ENCODE measurements around the gene ECD.

Gene ECD

GRCh38 chr10:73096041-73096448 is 71.8 kb downstream of the ECD start:
- DNase-seq: no peak

- DNase-seq: peak; percentile 24
Measured at GRCh38 chr10:73095481-73096021, 72.3 kb downstream of the ECD start.

GRCh38 chr10:73094986-73095480 is 72.8 kb downstream of the ECD start:
- no peak for DNase-seq

GRCh38 chr10:73093922-73094850 is 73.6 kb downstream of the ECD start:
- DNase-seq: no peak

- DNase-seq: no peak
Measured at GRCh38 chr10:73092830-73093229, 75.0 kb downstream of the ECD start.

- no peak for DNase-seq
Measured at GRCh38 chr10:73088304-73088703, 79.5 kb downstream of the ECD start.

GRCh38 chr10:73086816-73087215 is 81.0 kb downstream of the ECD start:
- DNase-seq: no peak

- DNase-seq: no peak
Measured at GRCh38 chr10:73084209-73084608, 83.6 kb downstream of the ECD start.

All from NCI-H748 treated with DMSO at 0.1 percent for 48 hours (cell line).